Fibroblast of pulmonary artery (primary cell): Measurements from ENCODE around the gene OTULIN.

Source experiments
- DNase-seq: peaks from one replicate; pipeline ENCODE4 v3.0.0-alpha.2; 2010; ENCODE audit warnings: low read depth
- H3K4me3 ChIP-seq: replicated peaks from 2 replicates; pipeline ENCODE4 v1.5.1; 2011; ENCODE audit warnings: low read depth, mild to moderate bottlenecking, control low read depth, low read length, moderate library complexity
- CTCF ChIP-seq: IDR thresholded peaks from 2 replicates; pipeline ENCODE4 v1.5.1; 2011; ENCODE audit warnings: mild to moderate bottlenecking, control low read depth, low read length, inconsistent platforms; ENCODE audit errors: missing control alignments

Gene OTULIN

GRCh38 chr5:14737291-14737690 lies 72.8 kb downstream of the OTULIN start:
- no peak overlapping the region for H3K4me3 ChIP-seq
- no peak for TF ChIP-seq CTCF
- DNase-seq: no peak

GRCh38 chr5:14738050-14738449 lies 73.5 kb downstream of the OTULIN start:
- no peak overlapping the region for H3K4me3 ChIP-seq
- no peak for TF ChIP-seq CTCF
- DNase-seq: no peak

GRCh38 chr5:14739538-14739937 lies 75.0 kb downstream of the OTULIN start:
- no peak overlapping the region for H3K4me3 ChIP-seq
- peak; percentile 60 for DNase-seq
- TF ChIP-seq CTCF: no peak

- TF ChIP-seq CTCF: no peak
- DNase-seq: no peak
Measured at GRCh38 chr5:14739981-14740380, 75.5 kb downstream of the OTULIN start.

GRCh38 chr5:14741131-14741530 lies 76.6 kb downstream of the OTULIN start:
- TF ChIP-seq CTCF: no peak
- DNase-seq: no peak

More at GRCh38 chr5:14739981-14740380, 75.5 kb downstream of the OTULIN start:
- no peak overlapping the region for H3K4me3 ChIP-seq

GRCh38 chr5:14741801-14742440 lies 77.4 kb downstream of the OTULIN start:
- TF ChIP-seq CTCF: no peak
- DNase-seq: no peak
- H3K4me3 ChIP-seq: no peak overlapping the region

More at GRCh38 chr5:14741131-14741530, 76.6 kb downstream of the OTULIN start:
- no peak overlapping the region for H3K4me3 ChIP-seq

- no peak overlapping the region for H3K4me3 ChIP-seq
- no peak for TF ChIP-seq CTCF
- no peak for DNase-seq
Measured at GRCh38 chr5:14742498-14742897, 78.0 kb downstream of the OTULIN start.
